GM23338 (cell line): Measurements from ENCODE around the gene EPB41L5.

Experiments used
- CREB1 ChIP-seq: fragments of 250-450 bp; sonication (Bioruptor Pico); IDR thresholded peaks from 2 replicates; pipeline ENCODE4 v1.5.0; 2020; ENCODE audit warnings: low read depth, mild to moderate bottlenecking, moderate library complexity
- CTCF ChIP-seq, 2 experiments: fragments of 200-600 bp in 1 of 2; sonication (generic) in 1 of 2; conservative IDR thresholded peaks; 2 replicates each; pipeline versions ENCODE4 v1.5.1 to v1.6.1; 2016 to 2017; ENCODE audit warnings: antibody characterized with exemption in 2 of 2, low read depth in 2 of 2, mild to moderate bottlenecking in 2 of 2, moderate library complexity in 1 of 2
- EZH2 ChIP-seq: fragments of 200-600 bp; sonication (generic); IDR thresholded peaks from one replicate; pipeline ENCODE4 v1.8.0; 2017; ENCODE audit warnings: antibody characterized with exemption, mild to moderate bottlenecking, low read depth; ENCODE audit not compliant: unreplicated experiment
- EZH2phosphoT487 ChIP-seq: fragments of 200-600 bp; sonication (generic); IDR thresholded peaks from one replicate; pipeline ENCODE4 v1.8.1; 2018; ENCODE audit warnings: antibody characterized with exemption; ENCODE audit not compliant: unreplicated experiment
- JUNB ChIP-seq: IDR thresholded peaks from one replicate; pipeline ENCODE4 v1.6.1; 2016; ENCODE audit warnings: antibody characterized with exemption; ENCODE audit not compliant: unreplicated experiment
- POLR2AphosphoS5 ChIP-seq: IDR thresholded peaks from 2 replicates; pipeline ENCODE4 v1.6.1; 2016; ENCODE audit warnings: antibody characterized with exemption, low read depth
- REST ChIP-seq: IDR thresholded peaks from one replicate; pipeline ENCODE4 v1.6.1; 2018; ENCODE audit warnings: antibody characterized with exemption; ENCODE audit not compliant: unreplicated experiment
- ZNF114 ChIP-seq: fragments of 250-450 bp; sonication (Bioruptor Pico); IDR thresholded peaks from 2 replicates; pipeline ENCODE4 v1.5.0; 2020; ENCODE audit warnings: mild to moderate bottlenecking, moderate library complexity

- TF ChIP-seq EZH2: no peak
- TF ChIP-seq CTCF (conservative IDR thresholded peaks at IDR 0.05; ENCODE audit: low read depth in 2 of 2): no peak
- no peak for TF ChIP-seq REST
- no peak for TF ChIP-seq CREB1 (CRISPR knock-in tag)
- no peak for TF ChIP-seq EZH2phosphoT487
- no peak for TF ChIP-seq POLR2AphosphoS5
- TF ChIP-seq ZNF114 (CRISPR knock-in tag): no peak
- TF ChIP-seq JUNB: no peak
Measured at GRCh38 chr2:120210270-120210693, 197.4 kb downstream of the EPB41L5 start.
